NCI-H2196 (cell line): ENCODE measurements around the gene BACH2.

Experiments
- DNase-seq: peaks from one replicate; lab custom pipeline; 2025; ENCODE audit not compliant: unreplicated experiment; lab: John Stamatoyannopoulos, UW

BACH2 gene

DNA sequence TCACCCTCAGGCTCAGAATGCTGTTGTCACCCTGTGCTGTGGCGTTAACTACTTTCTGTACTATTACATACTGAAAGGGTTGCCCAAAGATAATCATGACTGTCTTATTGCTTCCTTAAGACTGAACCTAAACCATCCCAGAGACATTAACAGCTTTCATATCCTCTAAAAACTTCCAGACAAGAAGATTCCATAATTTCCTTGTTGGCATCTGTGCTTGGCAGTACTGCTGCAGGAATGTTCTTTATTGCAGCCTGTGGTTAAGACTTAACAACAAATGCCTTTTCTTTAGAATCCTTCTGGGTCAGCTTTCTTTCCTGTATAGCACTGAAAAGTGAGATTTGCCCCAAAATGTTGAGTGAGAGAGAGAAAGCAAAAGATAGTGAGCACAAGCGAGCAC, 292.7 kb downstream of the BACH2 start:
- DNase-seq = no peak

DNA sequence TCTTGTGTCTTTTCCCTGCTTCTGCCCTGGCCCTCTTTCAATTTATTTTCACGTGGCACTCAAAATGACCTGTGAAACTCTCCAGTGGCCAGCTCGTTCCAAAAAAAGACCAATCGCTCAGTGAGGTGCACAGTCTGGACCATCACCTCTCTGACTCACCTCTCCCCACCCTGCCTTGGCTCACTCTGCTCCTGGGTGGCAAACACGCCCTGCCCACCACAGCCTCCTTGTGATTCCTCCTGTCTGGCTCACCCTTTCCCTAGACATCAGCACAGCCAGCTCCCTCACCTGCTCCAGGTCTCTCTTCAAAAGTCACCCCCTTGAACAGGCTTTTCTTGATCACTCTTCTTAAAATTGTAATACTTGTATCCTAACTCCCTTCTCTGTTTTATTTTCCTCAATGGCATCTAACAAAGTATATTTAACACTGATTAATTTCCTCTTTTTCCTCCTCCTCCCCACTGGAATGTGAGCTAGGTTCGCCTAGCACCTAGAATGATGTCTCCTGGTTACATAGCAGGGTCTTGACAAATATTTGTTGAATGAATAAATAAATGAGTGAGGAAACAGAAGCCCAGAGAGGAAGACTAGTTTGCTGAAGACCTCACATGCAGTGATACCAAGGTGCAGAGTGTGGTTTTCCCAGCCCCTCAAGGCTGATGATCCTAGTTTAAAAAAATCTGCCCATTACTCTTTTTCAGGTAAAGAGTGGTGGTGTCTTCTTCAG, 293.4 kb downstream of the BACH2 start:
- no peak for DNase-seq

DNA sequence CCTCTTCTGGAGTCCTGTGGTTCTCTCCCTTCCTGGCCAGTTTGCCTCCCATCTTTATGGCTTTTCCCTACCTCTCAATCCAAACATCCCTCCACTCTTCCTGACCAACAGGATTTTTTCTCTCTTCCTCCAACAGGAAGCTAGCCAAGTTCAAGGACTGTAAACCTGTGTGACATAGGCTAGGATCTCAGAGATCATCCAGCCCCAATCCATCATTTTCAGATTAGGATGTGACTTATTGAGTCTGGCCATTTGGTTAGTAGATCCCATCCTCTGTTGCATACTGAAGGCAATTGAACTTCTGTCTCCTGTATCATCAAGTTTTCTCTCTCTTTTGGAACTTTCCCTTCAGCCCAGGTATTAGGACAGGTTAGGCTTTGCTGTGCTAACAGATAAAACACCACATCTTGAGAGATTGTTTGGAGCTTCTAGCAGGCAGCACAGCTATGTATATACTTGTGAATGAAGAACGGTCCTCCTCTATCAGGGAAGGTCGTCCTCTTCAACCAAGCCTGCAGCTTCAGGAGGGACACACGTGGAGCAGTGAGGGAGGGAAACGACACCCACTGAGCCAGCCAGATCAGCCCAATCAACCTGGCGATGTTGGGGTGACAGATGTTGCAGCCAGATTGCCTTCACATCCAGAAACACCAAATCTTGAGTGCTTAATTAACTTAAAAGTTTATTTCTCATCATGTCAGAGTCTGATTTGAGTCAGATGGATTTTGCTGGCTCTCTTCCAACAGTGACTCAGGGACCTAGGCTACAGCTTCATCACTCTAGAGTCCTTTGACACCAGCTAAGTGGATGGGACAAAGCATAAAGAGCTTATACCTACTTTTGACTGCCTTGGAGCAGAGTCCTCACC, 295.5 kb downstream of the BACH2 start:
- peak; percentile 12 for DNase-seq

DNA sequence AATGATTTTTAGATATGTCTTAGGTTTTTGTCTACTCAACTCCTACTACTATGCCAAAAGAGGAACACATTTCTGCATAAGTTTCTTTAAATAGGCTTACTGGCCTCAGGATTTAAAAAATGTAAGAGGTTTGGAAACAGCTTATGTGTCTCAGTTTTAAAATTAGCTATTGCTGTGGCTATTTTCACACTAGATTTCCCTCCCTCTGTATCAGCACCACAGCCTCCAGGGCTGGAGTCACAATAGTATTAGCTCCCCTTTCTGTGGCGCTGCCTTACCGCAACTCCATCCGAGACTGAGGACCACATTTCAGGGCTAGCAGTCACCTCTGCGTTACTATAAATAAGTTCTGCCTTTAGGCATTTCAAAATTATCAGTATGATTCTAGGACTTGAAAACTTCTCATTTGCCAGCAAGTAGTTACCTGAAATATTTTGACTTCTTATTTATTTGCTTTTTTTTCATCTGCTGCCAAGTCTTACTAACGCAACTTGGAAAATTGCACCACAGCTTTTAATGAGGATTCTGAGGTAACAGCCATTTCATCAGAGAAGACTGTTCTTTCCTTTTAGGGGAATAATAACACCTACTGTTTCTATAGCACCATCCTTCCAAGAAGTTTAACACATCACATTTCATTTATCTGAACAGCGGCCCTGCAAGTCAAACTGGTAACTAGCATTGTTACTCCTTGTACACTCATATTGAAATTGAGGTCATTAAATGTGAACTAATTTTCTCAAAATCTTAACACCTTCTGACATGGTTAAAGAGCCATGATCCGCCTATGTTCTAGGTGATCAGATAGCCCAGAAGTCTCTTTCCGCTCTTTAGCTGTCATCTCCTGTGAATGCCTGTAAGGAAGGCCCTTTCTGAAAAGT, 296.5 kb downstream of the BACH2 start:
- no peak for DNase-seq

DNA sequence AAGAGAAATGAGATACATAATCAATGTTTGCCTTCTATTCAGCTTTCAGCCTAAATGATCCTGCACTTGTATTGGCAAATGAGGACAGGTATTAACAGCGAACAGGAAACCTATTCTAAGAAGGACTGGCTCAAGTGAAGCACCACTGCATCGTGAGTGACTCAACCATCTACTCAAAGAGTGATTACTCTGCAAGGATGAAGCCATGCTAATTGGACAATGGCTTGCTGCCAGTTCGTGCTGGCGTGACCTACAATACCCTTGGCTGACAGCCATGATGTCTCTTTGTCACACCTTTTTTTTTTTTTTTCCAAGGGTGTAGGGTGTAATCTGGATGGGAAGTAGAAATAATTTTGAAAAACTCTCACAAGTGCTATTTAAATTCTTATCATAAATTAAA, 297.5 kb downstream of the BACH2 start:
- peak; percentile 94 for DNase-seq

DNA sequence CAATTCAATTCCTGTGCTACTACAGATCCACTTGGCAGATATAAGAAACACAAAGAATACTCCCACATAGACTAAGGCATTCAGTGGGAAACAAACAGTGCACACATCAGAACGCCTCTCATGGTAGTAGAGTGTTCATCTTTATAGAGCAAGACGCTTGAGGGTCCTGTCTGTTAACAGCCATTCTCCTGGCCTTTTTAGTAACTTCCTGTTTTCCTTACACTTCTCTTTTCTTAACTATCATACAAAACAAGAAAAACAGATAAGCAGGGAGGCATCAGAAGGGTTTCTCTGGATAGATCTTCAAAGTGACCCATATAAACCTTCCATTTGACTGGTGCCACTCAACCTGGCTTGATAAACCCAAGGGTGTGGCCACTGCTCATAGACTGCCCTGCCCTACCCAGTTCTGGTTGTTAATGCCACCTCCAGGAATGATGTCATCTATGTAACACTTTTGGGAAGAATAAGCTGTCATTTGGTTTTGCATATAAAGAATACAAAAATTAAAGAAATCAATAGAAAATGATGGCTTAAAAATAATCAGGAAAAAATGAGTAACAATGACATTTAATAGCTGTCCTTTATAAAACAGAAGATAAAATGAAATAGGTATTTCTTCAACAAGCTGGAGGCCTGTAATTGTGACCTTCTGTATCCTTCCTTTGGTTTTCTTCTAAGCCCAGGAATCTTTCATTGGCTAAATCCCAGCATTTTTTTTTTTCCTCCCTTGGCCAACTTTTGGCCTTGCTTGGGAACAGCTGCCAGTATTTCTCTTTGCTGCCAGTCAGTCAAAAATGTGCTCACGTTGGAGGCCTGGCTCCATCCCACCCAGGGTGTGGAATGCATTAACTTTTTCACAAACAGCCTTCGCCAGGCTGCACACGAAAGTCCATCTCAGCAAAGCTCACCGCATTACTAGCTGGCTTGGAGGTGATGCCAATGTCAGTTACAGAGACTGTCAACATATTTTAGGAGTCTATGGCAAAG, 298.9 kb downstream of the BACH2 start:
- DNase-seq = no peak

DNA sequence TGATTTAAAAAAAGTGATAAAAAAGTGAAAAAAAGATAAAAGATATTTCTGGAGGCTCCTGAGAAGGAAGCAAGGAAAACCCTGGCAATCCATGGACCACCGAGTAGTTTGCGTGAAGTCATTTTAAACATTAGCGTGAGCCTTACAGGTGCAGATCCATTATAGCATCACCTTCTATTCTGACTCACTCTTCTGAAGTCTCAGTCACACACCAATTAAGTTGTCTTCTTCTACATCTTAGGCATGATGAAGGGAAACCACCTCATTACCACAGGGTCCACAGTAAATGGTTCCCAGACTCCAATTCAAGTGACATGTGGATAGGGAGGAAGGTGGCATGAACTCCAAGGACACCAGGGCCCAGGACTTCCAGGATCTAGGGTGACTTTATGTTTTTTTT, 303.2 kb downstream of the BACH2 start:
- no peak for DNase-seq

DNA sequence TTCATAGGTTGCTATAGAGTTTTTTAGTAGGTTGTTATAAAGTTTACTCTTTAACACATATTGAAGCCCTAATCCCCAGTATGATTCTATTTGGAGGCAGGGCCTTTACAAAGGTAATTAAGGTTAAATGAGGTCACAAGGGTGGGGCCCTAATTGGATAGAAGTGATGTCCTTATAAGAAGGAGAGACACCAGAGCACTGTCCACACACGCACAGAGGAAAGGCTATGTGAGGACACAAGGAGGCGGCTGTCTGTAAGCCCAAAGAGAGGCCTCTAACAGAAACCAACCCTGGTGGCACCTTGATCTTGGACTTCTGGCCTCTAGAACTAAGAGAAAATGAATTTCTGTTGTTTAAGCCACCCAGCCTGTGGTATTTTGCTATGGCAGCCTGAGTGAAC, 303.8 kb downstream of the BACH2 start:
- DNase-seq = no peak

DNA sequence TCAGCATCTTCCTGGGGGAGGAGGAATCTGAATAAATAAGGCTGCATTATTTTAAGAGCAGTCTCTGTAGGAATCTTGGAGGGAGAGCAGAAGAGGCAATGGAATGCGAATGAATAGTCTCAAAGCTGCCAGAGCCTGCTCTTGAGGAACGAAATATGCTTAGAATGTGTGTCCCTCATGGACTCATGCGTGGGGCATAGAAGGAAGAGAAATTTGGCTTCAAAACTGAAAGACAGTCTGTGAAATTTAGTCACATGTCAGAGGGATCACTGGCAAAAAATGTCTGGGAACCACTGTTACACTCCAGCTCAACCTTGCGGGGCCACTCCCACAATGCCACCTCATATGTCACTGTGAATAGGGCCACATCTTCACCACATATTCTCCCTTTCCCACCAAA, 306.9 kb downstream of the BACH2 start:
- DNase-seq = no peak

DNA sequence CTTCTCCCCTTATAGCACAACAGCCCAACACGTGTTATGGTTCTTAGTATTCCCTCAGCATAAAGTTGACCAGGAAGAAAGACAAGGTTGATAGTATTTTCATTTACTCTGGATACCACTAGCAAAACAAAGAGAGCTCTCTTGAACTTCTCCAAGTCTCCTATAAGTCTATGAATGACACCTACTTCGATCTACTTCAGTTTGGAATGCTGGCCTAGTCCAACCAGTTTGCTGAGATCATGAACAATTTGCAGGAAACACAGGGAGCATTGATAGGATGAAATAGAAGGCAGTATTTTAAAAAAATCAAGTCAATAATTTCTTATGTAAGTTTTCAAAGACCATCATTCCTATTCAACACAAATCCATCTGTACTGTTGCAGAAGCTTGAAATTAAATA, 308.8 kb downstream of the BACH2 start:
- no peak for DNase-seq

DNA sequence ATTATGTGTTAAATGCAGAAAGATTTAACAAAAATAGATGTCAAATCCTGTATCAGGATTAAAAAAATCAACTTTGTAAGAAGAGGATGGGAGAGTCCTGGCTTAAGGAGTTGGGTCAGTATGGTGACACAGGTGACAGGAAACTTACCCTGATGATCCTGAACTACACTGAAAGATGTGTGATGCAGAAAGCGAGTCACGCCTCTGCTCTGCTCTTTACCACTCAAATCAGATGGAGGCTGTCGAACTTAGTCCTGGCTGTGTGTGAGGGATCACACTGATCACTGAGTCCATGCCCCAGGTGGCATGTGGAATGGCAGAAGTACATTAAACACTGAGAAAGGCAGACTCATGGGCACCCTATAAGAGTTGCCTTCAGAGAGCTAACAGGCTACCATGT, 309.5 kb downstream of the BACH2 start:
- no peak for DNase-seq

DNA sequence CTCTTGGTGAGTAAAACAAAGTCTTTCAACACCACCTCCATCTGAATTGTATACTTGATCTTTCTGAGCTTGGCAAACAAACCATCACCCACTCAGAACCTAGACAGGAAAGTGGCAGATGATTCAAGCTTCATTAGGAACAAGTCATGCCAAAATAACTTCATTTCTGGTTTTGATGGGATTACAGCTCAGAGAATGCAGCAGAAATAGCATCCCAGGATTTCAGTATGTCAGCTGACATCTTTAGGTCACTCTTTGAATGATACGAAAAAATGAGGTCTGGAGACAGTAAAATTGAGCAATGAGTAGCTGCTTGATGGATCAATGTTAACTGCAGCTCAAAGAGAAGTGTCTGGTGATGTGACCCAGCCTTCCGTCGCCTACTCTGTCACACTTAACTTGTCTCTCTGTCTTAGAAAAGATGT, 310.0 kb downstream of the BACH2 start:
- no peak for DNase-seq

DNA sequence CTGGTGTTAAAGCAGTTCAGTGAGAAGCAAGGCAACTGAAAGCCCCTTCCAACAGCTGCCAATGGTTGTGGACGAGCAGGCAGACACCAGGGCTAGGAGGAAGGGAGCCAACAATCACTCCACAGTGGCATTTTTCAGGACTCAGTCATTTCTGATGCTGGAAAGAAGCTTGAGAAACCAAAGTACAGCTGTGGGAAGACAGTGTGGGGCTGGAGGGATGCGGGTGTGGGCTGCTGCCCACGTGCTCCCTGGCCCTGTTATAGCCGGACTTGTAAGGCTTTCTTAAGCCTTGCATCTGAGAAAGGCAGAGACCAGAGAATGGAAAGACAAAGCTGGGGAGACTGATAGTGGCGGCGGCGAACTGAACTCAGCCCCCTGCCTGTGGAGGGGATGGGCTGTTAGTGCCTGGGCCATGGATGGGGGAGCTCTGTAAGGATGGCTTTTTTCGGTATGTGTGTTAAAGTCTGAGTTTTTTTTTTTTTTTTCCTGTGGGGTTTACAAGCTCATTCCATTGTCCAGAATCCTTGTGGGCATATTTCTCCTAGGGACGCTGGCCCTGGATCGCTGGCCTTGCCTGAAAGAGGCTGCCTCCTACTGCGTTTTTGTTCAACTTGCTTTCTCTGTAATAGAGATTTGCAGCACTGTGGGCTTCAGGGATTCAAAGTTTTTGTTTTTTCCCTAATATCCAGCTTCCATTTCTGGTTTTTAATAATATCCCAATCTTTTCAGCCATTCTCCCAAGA, 310.7 kb downstream of the BACH2 start:
- DNase-seq = no peak

DNA sequence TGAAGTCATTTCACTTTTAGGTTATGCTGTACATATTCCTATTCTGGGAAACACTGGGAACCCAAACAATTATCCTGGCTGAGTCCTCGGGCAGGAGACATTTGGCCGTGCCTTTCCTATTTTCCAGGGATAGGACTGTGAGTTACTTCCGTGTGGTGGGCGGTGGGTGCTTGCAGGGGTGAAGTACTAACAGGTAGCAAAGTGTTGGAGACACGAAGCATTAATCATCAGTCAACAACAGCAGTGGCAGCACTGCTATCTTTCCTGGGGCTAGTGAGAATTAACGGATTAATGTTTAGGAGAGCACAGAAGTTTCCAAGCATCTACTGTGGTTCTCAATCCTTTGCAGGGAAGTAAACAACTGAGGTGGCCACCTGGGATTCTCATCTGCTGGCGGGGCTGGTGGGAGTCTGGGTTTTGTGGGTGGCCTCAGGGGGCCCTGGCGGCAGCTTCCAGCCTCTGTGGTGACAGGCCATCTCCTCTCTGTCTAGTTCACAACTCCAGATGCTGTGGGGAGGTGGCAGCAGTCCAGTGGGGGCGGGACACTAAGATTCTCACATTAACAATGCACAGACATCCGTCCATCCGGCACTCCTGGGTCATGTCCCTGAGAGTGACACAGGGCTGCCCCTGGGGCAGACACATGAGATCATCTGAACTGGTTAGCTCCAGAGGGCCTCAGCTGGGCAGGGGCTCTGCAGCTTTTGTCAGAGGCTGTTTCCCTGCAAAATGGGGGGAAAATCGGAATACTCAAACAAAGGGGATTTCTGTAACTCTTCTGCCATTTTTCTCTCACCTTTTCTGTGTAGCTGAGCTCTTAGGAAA, 311.5 kb downstream of the BACH2 start:
- DNase-seq = no peak

DNA sequence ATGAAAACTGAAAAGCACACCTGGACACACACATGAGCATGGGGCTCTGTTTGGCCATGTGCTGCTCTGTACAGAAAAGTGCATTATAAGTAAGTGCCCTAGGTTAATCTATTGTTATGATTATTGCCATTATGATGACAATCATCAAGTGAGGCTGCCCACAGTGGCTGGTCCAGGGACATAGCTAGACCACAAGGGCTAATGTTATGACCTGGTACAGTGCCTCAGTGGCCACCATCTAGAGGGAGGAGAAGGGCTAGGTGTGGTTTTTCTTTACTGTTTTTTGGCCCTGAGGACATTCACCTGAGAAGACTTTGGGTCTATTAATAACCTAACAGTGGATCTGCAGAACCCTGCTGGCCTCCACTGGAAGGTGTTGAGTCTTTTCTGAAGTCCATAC, 316.3 kb downstream of the BACH2 start:
- DNase-seq = no peak

DNA sequence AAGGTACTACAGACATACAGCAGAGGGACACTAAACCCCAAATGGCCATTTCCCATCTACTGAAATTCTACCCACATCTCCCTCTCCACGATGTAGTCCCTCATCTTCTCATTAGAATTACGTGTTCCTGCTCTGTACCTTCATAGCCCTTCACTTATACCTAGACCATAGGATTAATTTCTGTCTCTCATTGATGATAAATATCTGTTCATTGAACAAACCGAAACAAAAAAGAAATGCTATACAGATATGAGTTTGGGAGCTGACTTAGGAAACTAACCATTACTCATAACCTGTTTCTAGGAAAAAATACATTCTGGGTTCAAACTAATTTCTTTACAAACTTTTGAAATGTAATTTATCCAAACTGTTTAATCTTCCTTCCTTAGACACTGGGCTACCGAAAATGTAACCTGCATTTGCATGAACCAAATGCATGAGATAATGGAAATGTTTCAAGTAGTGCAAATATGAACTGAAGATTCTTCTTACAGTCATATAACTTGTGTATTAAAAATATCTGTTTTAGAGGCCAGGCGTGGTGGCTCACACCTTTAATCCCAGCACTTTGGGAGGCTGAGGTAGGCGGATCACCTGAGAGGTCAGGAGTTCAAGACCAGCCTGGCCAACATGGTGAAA, 317.0 kb downstream of the BACH2 start:
- DNase-seq = no peak

DNA sequence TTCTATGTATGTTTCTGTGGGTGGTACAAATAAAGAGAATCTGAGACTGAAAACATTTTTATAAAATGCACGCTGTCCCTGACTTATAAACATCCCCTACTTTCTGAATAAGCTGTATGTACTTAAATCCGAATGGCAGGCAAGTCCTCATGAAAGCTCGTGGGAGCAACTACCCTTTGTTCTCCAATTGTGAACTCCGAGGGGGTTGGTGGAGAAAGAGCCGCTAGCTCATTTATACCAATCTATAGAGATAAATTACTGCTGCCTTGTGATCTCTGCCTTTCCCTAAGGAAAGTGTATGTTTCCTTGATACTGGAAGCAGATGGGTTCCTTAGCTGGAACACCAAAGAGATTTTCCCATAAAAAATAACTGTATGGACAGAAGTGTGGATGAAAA, 317.9 kb downstream of the BACH2 start:
- no peak for DNase-seq
